HEK293T (cell line): ENCODE measurements around the gene ETHE1.

Source experiments
- BHLHE40 ChIP-seq: fragments of 450-650 bp; IDR thresholded peaks from 2 replicates; pipeline ENCODE4 v1.6.1; 2016; ENCODE audit warnings: mild to moderate bottlenecking, moderate library complexity, borderline replicate concordance
- FOXK2 ChIP-seq: fragments of 450-650 bp; IDR thresholded peaks from 2 replicates; pipeline ENCODE4 v1.6.1; 2016; ENCODE audit warnings: mild to moderate bottlenecking
- NFRKB ChIP-seq: fragments of 450-650 bp; IDR thresholded peaks from 2 replicates; pipeline ENCODE4 v1.6.1; 2016; ENCODE audit warnings: mild to moderate bottlenecking, moderate library complexity
- SP1 ChIP-seq: fragments of 450-650 bp; IDR thresholded peaks from 2 replicates; pipeline ENCODE4 v1.6.1; 2017

DNA sequence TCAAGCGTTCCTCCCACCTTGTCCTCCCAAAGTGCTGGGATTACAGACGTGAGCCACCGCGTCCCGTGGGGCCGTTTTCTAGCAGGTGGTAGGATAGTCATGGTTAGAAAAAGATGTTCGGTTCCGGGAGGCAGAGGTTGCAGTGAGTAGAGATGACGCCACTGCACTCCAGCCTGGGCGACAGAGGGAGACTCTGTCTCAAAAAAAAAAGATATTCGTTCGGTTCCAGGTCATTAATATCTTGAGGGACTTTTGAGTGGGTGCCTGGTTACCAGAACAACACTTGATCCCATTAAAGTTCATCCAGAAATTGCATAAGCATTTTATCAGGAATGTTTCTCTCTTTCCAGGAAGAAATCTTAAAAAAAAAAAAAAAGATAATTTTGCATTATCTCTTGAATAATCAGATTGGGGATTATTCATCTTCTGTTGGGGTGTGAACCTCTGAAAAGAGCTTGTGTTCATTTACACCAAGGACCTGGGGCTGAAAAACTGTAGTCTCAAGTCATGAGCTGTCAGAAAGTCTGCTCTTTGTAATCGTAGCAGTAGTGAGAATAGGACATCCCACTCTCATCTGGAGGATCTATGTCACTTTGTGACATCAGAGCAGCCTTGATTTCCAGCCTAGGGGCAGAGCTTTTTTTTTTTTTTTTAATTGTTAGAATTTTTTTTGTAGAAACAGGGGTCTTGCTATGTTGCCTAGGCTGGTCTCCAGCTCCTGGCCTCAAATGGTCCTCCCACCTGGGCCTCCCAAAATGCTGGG is 1.0 kb upstream of the ETHE1 start:
- TF ChIP-seq SP1: no peak
- TF ChIP-seq FOXK2: no peak
- no peak for TF ChIP-seq NFRKB
- no peak for TF ChIP-seq BHLHE40
